IMR-90 (cell line): ENCODE data around the gene CORO7. TPM values are rescaled to one million over a fixed set of nuclear protein-coding genes. Genes with fewer than 3 reads are reported as not detected.

Source experiments
- ATAC-seq: fragments of 200-7000 bp; cut with Tn5 transposase; 2 replicates; pipeline ENCODE4 v1.9.1; 2020; ENCODE audit warnings: low read depth, mild to moderate bottlenecking, moderate library complexity
- BruUV-seq: library from RNA; stranded (reverse); fragments of 400-500 nt; replicated peaks from 2 replicates; lab custom pipeline; 2021; lab: Mats Ljungman, UMichigan
- CTCF ChIA-PET: fragments of 300-600 bp; formaldehyde crosslinking; extraction: SDS; loops from one replicate; lab custom pipeline; 2021; ENCODE audit warnings: antibody characterized with exemption; lab: Yijun Ruan, JAX
- POLR2A ChIA-PET: fragments of 300-600 bp; sonication (Branson Sonifier 250); formaldehyde crosslinking; loops from one replicate; lab custom pipeline; 2022; ENCODE audit warnings: antibody characterized with exemption; ENCODE audit not compliant: unreplicated experiment; lab: Charles Lee
- DNase-seq: peaks from one replicate; pipeline ENCODE4 v3.0.0; 2013
- H2AFZ ChIP-seq: replicated peaks from 2 replicates; pipeline ENCODE3; 2013; ENCODE audit warnings: low read length, mild to moderate bottlenecking; ENCODE audit not compliant: poor library complexity
- H2AK5ac ChIP-seq: 2 replicates; pipeline ENCODE4 v1.6.1; 2013; ENCODE audit warnings: low read depth, low read length, inconsistent platforms
- H2AK9ac ChIP-seq: replicated peaks from 2 replicates; pipeline ENCODE3; 2013; ENCODE audit warnings: mild to moderate bottlenecking, low read depth, low read length, moderate library complexity; ENCODE audit not compliant: poor library complexity
- H2BK120ac ChIP-seq: 2 replicates; pipeline ENCODE4 v1.6.1; 2013; ENCODE audit warnings: low read depth, low read length, inconsistent platforms
- H2BK15ac ChIP-seq: 3 replicates; pipeline ENCODE4 v1.6.1; 2013; ENCODE audit warnings: low read depth, low read length, inconsistent platforms
- H2BK20ac ChIP-seq: 2 replicates; pipeline ENCODE4 v1.6.1; 2013; ENCODE audit warnings: low read depth, mild to moderate bottlenecking, inconsistent platforms, low read length, moderate library complexity
- H2BK5ac ChIP-seq: 2 replicates; pipeline ENCODE4 v1.6.1; 2013; ENCODE audit warnings: mild to moderate bottlenecking, low read depth, low read length, inconsistent platforms; ENCODE audit not compliant: poor library complexity, severe bottlenecking
- H3K14ac ChIP-seq: replicated peaks from 2 replicates; pipeline ENCODE4 v1.6.1; 2013; ENCODE audit warnings: low read depth, low read length, inconsistent platforms
- H3K18ac ChIP-seq: 2 replicates; pipeline ENCODE4 v1.6.1; 2013; ENCODE audit warnings: low read depth, low read length, control low read depth
- H3K23ac ChIP-seq: 2 replicates; pipeline ENCODE4 v1.6.1; 2013; ENCODE audit warnings: low read depth, low read length, inconsistent platforms
- H3K27ac ChIP-seq: 2 replicates; pipeline ENCODE4 v1.5.1; 2013; ENCODE audit warnings: mild to moderate bottlenecking, control low read depth, low read length; ENCODE audit not compliant: insufficient read depth
- H3K27me3 ChIP-seq: 2 replicates; pipeline ENCODE4 v1.6.1; 2013; ENCODE audit warnings: low read length; ENCODE audit not compliant: control insufficient read depth, insufficient read depth
- H3K36me3 ChIP-seq: 2 replicates; pipeline ENCODE4 v1.6.1; 2013; ENCODE audit warnings: low read length, mixed read lengths; ENCODE audit not compliant: control insufficient read depth, insufficient read depth
- H3K4ac ChIP-seq: 2 replicates; pipeline ENCODE4 v1.6.1; 2013; ENCODE audit warnings: low read depth, low read length, inconsistent platforms
- H3K4me1 ChIP-seq: 2 replicates; pipeline ENCODE4 v1.6.1; 2013; ENCODE audit warnings: low read length, mixed read lengths; ENCODE audit not compliant: control insufficient read depth, insufficient read depth
- H3K4me2 ChIP-seq: 2 replicates; pipeline ENCODE4 v1.6.1; 2013; ENCODE audit warnings: low read depth, mild to moderate bottlenecking, control low read depth, low read length, moderate library complexity
- H3K4me3 ChIP-seq: 2 replicates; pipeline ENCODE4 v1.5.1; 2013; ENCODE audit warnings: low read depth, mild to moderate bottlenecking, control low read depth, low read length, moderate library complexity; ENCODE audit not compliant: insufficient read depth
- H3K56ac ChIP-seq: 2 replicates; pipeline ENCODE4 v1.6.1; 2013; ENCODE audit warnings: low read length, inconsistent platforms; ENCODE audit not compliant: insufficient read depth; ENCODE audit errors: extremely low read depth
- H3K79me1 ChIP-seq, 2 experiments: 2 replicates each; pipeline ENCODE4 v1.6.1; 2013; ENCODE audit warnings: low read length in 2 of 2, inconsistent platforms in 1 of 2, low read depth in 1 of 2
- H3K9ac ChIP-seq: 2 replicates; pipeline ENCODE4 v1.6.1; 2013; ENCODE audit warnings: low read depth, low read length, control low read depth
- H3K9me1 ChIP-seq: 2 replicates; pipeline ENCODE4 v1.6.1; 2013; ENCODE audit warnings: low read length, inconsistent platforms; ENCODE audit not compliant: insufficient read depth
- H3K9me3 ChIP-seq: 2 replicates; pipeline ENCODE4 v1.6.1; 2013; ENCODE audit warnings: low read length; ENCODE audit not compliant: control insufficient read depth, insufficient read depth
- H4K20me1 ChIP-seq: 2 replicates; pipeline ENCODE4 v1.6.1; 2013; ENCODE audit warnings: low read length, inconsistent platforms; ENCODE audit not compliant: insufficient read depth
- H4K5ac ChIP-seq: 2 replicates; pipeline ENCODE4 v1.6.1; 2013; ENCODE audit warnings: mild to moderate bottlenecking, low read depth, low read length, control low read depth
- H4K8ac ChIP-seq, 2 experiments: 2 replicates each; pipeline ENCODE4 v1.6.1; 2013; ENCODE audit warnings: low read depth in 2 of 2, low read length in 2 of 2, control low read depth in 1 of 2, inconsistent platforms in 1 of 2
- H4K91ac ChIP-seq: 2 replicates; pipeline ENCODE4 v1.6.1; 2013; ENCODE audit warnings: low read depth, low read length, inconsistent platforms; ENCODE audit not compliant: insufficient read depth
- CHD1 ChIP-seq: IDR thresholded peaks from 2 replicates; pipeline ENCODE4 v1.6.1; 2012; ENCODE audit warnings: low read depth, low read length, improper control_type of control experiment
- WGBS, 2 experiments: methylation state at CpG; one replicate each; pipeline versions ENCODE4 v1.1.5 to v1.1.7; 2013; ENCODE audit warnings: missing lambda C conversion rate in 2 of 2; ENCODE audit not compliant: insufficient read length in 1 of 2; ENCODE audit errors: extremely low coverage in 2 of 2; 5-methylcytosine and 5-hydroxymethylcytosine counted together
- dilution Hi-C: fragments of 300-500 bp; cut with HindIII; formaldehyde crosslinking; loops from one replicate; pipeline ENCODE4 v1.14.3; 2018; ENCODE audit warnings: low sequenced_read_pairs; ENCODE audit not compliant: unreplicated experiment
- in situ Hi-C: fragments of 300-500 bp; cut with MboI; formaldehyde crosslinking; loops from 3 replicates; pipeline ENCODE4 v1.14.3; 2019; ENCODE audit warnings: low sequenced_read_pairs, inconsistent platforms, mixed read lengths
- intact Hi-C: fragments of 100-400 bp; cut with micrococcal nuclease; formaldehyde crosslinking; loops from 2 replicates; pipeline ENCODE4 v1.10.0; 2022
- polyA plus RNA-seq, 3 experiments: library from polyadenylated mRNA; depleted of rRNA; stranded (reverse); fragments of >200 nt; gene quantifications; 2 replicates each; pipeline ENCODE4 v1.2.3, GENCODE V29; 2012; ENCODE audit warnings: low replicate concordance in 1 of 3
- total RNA-seq: library from RNA; depleted of rRNA; stranded (reverse); fragments of >200 nt; gene quantifications from 2 replicates; pipeline ENCODE4 v1.2.3, GENCODE V29; 2012

Gene CORO7
- total and polyA plus RNA-seq, 2 of the 4 experiments (the other 2 are of a cell fraction): 6.3 to 26.7 TPM

GRCh38 chr16:4366016-4366415, 50.4 kb downstream of the CORO7 start:
- no peak overlapping the region for H3K9ac ChIP-seq
- in situ Hi-C loops: no loop called here
- no peak overlapping the region for H2BK120ac ChIP-seq
- no peak overlapping the region for H2BK15ac ChIP-seq
- dilution Hi-C loops: no loop called here
- no TSS peak for BruUV-seq
- POLR2A ChIA-PET: no interaction called here
- H3K36me3 ChIP-seq: peaks cover 4% of the 10 kb centered on the region; the same call in 1 of the 2 replicates
- H3K23ac ChIP-seq: no peak overlapping the region
- H3K14ac ChIP-seq: no peak overlapping the region
- H4K20me1 ChIP-seq: peaks cover 7% of the 10 kb centered on the region; the same call in 1 of the 2 replicates
- H2BK5ac ChIP-seq: no peak overlapping the region
- CTCF ChIA-PET: interaction anchor here (0.5 kb wide), 1 partner anchor 35 kb away, joined by 4 read pairs; no protein-coding TSS in a partner anchor
- H4K91ac ChIP-seq: no peak overlapping the region
- H3K4me1 ChIP-seq: peaks cover 21% of the 10 kb centered on the region
- no peak for ATAC-seq
- H3K79me1 ChIP-seq: peaks cover 0 to 31% of the 10 kb centered on the region in 2 experiments; a peak in 2 of 4 replicates
- no peak overlapping the region for H3K4me2 ChIP-seq
- no peak for TF ChIP-seq CHD1
- intact Hi-C loops: no loop called here
- no peak overlapping the region for H2AFZ ChIP-seq
- peaks cover 19% of the 10 kb centered on the region for H3K9me1 ChIP-seq
- WGBS, 2 experiments: 92% methylated on average over 7 of the region's 13 CpGs; no CpG with 5 or more reads in 1 of the 2 experiments
- H4K5ac ChIP-seq: no peak overlapping the region
- DNase-seq: no peak
- H3K27me3 ChIP-seq: no peaks in the 10 kb centered on the region
- no peak overlapping the region for H3K56ac ChIP-seq
- H3K4me3 ChIP-seq: no peak overlapping the region
- H3K27ac ChIP-seq: no peak overlapping the region
- no peak overlapping the region for H4K8ac ChIP-seq
- no peak overlapping the region for H2AK5ac ChIP-seq
- no peak overlapping the region for H3K4ac ChIP-seq
- H2BK20ac ChIP-seq: no peak overlapping the region
- H2AK9ac ChIP-seq: no peak overlapping the region
- no peaks in the 10 kb centered on the region for H3K9me3 ChIP-seq
- H3K18ac ChIP-seq: no peak overlapping the region
